Gastrocnemius medialis (tissue), 4 donors: ENCODE data around the gene MYRIP.

Source experiments
- POLR2A ChIP-seq, 2 donors: fragments of 450-650 bp; IDR thresholded peaks; one replicate each; pipeline ENCODE4 v1.6.1; 2017; ENCODE audit warnings: antibody characterized with exemption in 2 of 2, mild to moderate bottlenecking in 2 of 2, moderate library complexity in 2 of 2
- TF ChIP-seq, protein P1 (sequence below), 5 experiments: fragments of 450-650 bp in 3 of 5; fragments of 200-600 bp in 2 of 5; sonication (generic) in 2 of 5; IDR thresholded peaks in 4 of 5; conservative IDR thresholded peaks in 1 of 5; 1 replicate in 4 of 5; 2 replicates in 1 of 5; pipeline ENCODE4 v1.5.1; 2016 to 2019; ENCODE audit warnings: antibody characterized with exemption in 5 of 5, mild to moderate bottlenecking in 3 of 5, moderate library complexity in 3 of 5

DNA sequence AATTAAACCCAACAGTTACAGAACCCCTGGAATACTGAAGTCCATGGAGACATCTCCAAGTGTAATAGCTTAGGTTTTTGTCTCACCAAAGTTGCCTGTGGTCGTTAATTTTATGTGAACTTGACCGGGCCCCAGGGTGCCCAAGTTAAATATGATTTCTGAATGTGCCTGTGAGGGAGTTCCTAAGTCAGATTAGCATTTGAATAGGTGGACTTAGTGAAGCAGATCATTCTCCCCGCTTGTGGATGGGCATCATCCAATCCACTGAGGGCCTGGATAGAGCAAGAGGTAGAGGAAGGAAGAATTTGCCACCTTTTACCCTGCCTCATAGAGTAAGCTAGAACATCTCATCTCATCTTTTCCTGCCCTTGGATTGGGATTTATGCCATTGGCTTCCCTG, 203.0 kb downstream of the MYRIP start:
- TF ChIP-seq, protein P1, sequence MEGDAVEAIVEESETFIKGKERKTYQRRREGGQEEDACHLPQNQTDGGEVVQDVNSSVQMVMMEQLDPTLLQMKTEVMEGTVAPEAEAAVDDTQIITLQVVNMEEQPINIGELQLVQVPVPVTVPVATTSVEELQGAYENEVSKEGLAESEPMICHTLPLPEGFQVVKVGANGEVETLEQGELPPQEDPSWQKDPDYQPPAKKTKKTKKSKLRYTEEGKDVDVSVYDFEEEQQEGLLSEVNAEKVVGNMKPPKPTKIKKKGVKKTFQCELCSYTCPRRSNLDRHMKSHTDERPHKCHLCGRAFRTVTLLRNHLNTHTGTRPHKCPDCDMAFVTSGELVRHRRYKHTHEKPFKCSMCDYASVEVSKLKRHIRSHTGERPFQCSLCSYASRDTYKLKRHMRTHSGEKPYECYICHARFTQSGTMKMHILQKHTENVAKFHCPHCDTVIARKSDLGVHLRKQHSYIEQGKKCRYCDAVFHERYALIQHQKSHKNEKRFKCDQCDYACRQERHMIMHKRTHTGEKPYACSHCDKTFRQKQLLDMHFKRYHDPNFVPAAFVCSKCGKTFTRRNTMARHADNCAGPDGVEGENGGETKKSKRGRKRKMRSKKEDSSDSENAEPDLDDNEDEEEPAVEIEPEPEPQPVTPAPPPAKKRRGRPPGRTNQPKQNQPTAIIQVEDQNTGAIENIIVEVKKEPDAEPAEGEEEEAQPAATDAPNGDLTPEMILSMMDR (IDR thresholded peaks at IDR 0.05 in 4 of 5, conservative IDR thresholded peaks at IDR 0.05 in 1 of 5) = no peak
- TF ChIP-seq POLR2A (IDR thresholded peaks at IDR 0.05) = no peak
